Peyer's patch (tissue), 4 donors: Measurements from ENCODE around the gene TBP.

Experiments used
- CTCF ChIP-seq, 6 experiments: fragments of 450-650 bp in 4 of 6; fragments of 200-600 bp in 2 of 6; sonication (generic) in 1 of 6; IDR thresholded peaks; one replicate each; pipeline ENCODE4 v1.5.1; 2017 to 2019; ENCODE audit warnings: antibody characterized with exemption in 6 of 6, mild to moderate bottlenecking in 3 of 6, moderate library complexity in 1 of 6
- POLR2A ChIP-seq, 2 donors: fragments of 450-650 bp; IDR thresholded peaks; one replicate each; pipeline ENCODE4 v1.5.1; 2017; ENCODE audit warnings: antibody characterized with exemption in 2 of 2, mild to moderate bottlenecking in 2 of 2, moderate library complexity in 2 of 2

- TF ChIP-seq CTCF (IDR thresholded peaks at IDR 0.05) = no peak
- no peak for TF ChIP-seq POLR2A (IDR thresholded peaks at IDR 0.05)
Observed at GRCh38 chr6:170532867-170533488, 21.2 kb upstream of the TBP start.
